ENCODE data around the gene F3. TPM values are rescaled to one million over a fixed set of nuclear protein-coding genes. Genes with fewer than 3 reads are reported as not detected.

Gene F3
- total and polyA plus RNA-seq, 2 donors (not counting 1 experiment from before 2014, with no cell fraction given) = 0.25 TPM; not detected in 1

DNA sequence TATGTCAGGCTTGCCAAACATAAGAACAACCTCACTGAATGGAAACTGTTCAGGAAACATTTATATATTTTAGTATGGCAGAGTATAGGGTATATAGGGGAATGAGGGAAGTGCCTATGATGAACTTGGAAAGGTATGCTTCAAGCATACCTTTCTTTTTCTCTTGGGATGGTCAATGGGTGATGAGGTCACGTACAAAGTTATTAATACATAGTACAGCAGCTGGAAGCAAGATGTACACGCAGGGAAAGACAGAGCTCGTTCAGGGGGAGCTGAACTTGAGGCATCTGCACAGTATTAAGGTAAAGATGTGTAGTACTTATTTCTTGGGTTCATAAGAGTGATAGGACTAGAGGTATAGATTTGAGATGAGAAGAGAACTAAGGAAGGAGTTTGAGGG is 61.9 kb downstream of the F3 start:
- no peaks in the 10 kb centered on the region for H3K4me1 Mint-ChIP-seq
- Histone ChIP-seq H3K27me3 (replicated peaks in 1 of 4; ENCODE audit: control extremely low read depth in 1 of 4, control insufficient read depth in 3 of 4, insufficient read depth in 4 of 4, low read length in 3 of 4) (no peaks in the 10 kb centered on the region), H3K27ac (ENCODE audit: low read length in 2 of 2) (no peak overlapping the region), H3K9ac (ENCODE audit: low read length) (no peak overlapping the region), H4K20me1 (ENCODE audit: control insufficient read depth, insufficient read depth, low read length, poor library complexity, severe bottlenecking) (no peaks in the 10 kb centered on the region), H3K79me2 (ENCODE audit: control insufficient read depth, insufficient read depth, low read length) (no peaks in the 10 kb centered on the region), H3K4me3 (ENCODE audit: control extremely low read depth in 1 of 5, extremely low read depth in 1 of 5, insufficient read depth in 1 of 5, low read depth in 2 of 5, low read length in 4 of 5) (no peak overlapping the region), H3K4me2 (replicated peaks; ENCODE audit: low read depth, low read length, poor library complexity, severe bottlenecking) (no peak overlapping the region), H3K4me1 (ENCODE audit: control insufficient read depth in 2 of 2, insufficient read depth in 2 of 2, low read length in 2 of 2) (no peaks in the 10 kb centered on the region), H3K9me3 (ENCODE audit: control extremely low read depth in 1 of 3, control insufficient read depth in 2 of 3, insufficient read depth in 1 of 3, low read length in 2 of 3) (no peaks in the 10 kb centered on the region), H3K36me3 (replicated peaks in 1 of 2; ENCODE audit: control extremely low read depth in 1 of 2, control insufficient read depth in 1 of 2, extremely low read depth in 1 of 2, insufficient read depth in 2 of 2, low read length in 1 of 2) (peaks cover 3 to 15% of the 10 kb centered on the region in 2 experiments), H2AFZ (ENCODE audit: insufficient read depth, low read depth, low read length, poor library complexity, severe bottlenecking) (no peak overlapping the region)
- DNase-seq (no peak), ATAC-seq (ENCODE audit: low read depth) (no peak)
- intact Hi-C loops (cut with micrococcal nuclease) = no loop called here
- no peak overlapping the region for H3K27ac Mint-ChIP-seq
- H3K27me3 Mint-ChIP-seq = no peaks in the 10 kb centered on the region
- no peak overlapping the region for H3K4me3 Mint-ChIP-seq
- ChIA-PET POLR2A (no interaction called here), CTCF (interaction anchor here (2.2 to 4.7 kb wide), 3 partner anchors 8 to 564 kb away, joined by 11 to 182 read pairs (median 28); no protein-coding TSS in a partner anchor)
- H3K9me3 Mint-ChIP-seq (ENCODE audit: insufficient read depth) = no peaks in the 10 kb centered on the region
- 94% methylated on average over 2 of the region's 3 CpGs for WGBS (ENCODE audit: insufficient coverage)
- TF ChIP-seq, protein P1, sequence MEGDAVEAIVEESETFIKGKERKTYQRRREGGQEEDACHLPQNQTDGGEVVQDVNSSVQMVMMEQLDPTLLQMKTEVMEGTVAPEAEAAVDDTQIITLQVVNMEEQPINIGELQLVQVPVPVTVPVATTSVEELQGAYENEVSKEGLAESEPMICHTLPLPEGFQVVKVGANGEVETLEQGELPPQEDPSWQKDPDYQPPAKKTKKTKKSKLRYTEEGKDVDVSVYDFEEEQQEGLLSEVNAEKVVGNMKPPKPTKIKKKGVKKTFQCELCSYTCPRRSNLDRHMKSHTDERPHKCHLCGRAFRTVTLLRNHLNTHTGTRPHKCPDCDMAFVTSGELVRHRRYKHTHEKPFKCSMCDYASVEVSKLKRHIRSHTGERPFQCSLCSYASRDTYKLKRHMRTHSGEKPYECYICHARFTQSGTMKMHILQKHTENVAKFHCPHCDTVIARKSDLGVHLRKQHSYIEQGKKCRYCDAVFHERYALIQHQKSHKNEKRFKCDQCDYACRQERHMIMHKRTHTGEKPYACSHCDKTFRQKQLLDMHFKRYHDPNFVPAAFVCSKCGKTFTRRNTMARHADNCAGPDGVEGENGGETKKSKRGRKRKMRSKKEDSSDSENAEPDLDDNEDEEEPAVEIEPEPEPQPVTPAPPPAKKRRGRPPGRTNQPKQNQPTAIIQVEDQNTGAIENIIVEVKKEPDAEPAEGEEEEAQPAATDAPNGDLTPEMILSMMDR (IDR thresholded peaks at IDR 0.05) = no peak
- TF ChIP-seq EZH2 (IDR thresholded peaks at IDR 0.05; ENCODE audit: borderline replicate concordance, insufficient read depth, low read depth, low read length, poor library complexity, severe bottlenecking) = no peak

Other genes with a start within 250 kb of the F3 start
- gene ABCD3, start 123.4 kb downstream of the F3 start, total RNA-seq = 19.4 and 21.0 TPM in 2 replicates
- gene ABCD3, start 123.4 kb downstream of the F3 start, polyA plus RNA-seq = 4.0 and 8.2 TPM in 2 replicates

Data from B cell (primary cell).